CD4-positive, alpha-beta T cell treated with Interleukin-15 for 1 hour (primary cell): ENCODE results near the gene RNF224.
A peak's percentile ranks its signal among the peaks of the same experiment; 100 is the strongest.

Experiments
- DNase-seq: peaks from one replicate; pipeline ENCODE4 v3.0.0-alpha.2; 2020

Gene RNF224

DNA sequence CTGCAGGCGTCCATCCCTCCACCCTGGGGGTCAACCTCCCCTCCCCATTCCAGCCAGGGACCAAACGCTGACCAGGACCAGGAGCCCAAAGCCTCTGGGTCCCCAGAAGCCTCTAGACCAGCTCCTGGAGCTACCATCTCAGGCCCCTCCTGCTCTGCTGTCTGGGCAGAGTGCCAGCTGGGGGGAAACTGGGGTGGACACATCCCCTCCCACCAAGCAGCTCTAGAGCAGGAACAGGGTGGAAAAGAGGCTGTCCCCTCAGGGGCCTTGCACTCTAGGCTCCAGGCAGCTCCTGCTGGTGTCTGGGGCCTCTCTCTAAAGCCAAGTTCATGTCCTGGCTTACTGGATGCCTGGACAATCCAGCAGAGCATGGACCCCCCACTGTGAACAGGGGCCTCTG, 34.4 kb upstream of the RNF224 start:
- DNase-seq: no peak

DNA sequence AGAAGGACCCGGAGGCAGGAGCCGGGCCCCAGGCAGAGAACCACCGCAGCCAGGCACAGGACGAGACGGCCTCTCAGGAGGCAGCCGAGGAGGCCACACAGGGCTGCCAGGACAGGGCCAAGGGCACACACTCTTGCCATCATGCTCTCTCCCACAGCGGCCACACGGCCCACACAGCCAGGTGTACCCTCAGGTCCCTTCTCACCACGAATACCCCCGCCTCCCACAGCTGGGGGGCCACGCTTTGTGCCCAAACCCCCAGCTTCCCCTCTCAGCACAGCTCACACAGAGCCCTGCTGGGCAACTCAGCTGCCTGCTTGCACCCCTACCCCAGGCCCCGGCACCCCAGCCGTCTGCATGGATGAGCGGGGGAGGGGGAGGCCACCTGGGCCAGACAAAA, 33.5 kb upstream of the RNF224 start:
- no peak for DNase-seq

DNA sequence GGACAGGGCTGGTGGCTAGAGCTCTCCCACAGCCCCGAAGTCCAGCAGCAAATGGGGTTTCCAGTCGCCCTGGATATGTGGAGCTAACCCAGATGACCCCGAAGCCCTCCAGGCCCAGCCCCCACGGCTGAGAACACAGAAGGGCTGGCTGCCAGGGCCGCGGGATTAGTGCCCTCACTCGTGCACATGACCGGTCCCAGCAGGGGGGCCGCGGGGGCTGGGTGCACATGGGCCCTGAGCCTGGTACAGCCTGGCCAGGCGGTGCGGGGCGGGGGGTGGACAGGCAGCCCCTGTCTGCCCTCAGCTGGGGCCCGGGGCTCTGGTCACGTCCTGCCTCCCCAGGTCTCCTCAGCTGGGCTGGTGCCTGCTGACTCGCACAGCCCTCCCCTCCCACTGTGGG, 32.9 kb upstream of the RNF224 start:
- no peak for DNase-seq

DNA sequence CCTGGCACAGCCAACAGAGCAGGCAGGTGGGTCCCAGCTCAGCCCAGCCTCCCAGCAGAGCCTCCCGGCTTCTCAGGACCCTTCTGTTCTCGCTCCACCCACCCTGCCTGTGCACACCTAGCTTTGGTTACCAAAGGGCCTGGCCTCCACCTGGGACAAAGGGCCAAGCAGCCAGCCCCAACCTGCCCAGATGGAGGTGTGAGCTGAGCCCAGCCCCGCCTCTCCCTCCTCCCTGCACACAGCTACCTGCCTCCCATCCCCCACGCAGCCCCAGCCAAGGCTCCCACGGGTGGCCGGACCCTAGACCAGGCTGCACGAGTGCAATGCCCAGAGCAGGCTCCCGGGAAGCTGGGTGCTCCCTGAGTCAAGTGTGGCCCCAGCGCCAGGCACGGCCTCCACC, 32.4 kb upstream of the RNF224 start:
- DNase-seq: no peak

DNA sequence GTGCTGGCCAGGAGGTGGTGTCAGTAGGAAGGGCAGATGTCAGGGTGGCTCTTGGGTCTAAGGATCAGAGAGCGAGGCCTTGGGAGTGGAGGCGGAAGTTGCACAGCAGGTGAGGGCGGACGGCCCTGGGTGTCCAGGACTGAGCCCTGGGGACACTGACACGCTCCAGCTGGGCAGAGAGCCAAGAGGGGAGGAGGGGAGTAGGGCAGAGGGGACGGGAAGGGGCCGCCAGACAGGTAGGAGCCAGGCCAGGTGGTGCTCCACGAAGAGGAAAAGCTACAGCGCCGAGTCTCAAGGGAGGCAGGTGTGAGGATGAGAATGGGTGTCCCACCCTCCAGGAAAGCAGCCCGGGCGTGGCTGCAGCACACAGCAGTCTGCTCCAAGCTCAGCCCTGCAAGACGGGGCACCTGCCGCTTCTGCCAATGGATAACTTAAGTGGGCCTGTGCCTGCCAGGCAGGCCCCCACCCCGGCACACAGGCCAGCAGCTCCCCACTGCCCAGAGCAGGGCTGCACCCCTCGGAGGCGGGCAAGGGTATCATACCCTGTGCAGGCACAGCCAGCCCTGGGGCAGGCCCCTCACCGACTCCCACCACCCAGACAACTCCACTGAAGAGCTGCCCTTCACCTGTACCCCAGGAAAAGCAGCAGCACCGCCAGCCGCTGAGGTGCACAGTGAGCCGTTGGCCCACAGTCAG, 31.6 kb upstream of the RNF224 start:
- no peak for DNase-seq

DNA sequence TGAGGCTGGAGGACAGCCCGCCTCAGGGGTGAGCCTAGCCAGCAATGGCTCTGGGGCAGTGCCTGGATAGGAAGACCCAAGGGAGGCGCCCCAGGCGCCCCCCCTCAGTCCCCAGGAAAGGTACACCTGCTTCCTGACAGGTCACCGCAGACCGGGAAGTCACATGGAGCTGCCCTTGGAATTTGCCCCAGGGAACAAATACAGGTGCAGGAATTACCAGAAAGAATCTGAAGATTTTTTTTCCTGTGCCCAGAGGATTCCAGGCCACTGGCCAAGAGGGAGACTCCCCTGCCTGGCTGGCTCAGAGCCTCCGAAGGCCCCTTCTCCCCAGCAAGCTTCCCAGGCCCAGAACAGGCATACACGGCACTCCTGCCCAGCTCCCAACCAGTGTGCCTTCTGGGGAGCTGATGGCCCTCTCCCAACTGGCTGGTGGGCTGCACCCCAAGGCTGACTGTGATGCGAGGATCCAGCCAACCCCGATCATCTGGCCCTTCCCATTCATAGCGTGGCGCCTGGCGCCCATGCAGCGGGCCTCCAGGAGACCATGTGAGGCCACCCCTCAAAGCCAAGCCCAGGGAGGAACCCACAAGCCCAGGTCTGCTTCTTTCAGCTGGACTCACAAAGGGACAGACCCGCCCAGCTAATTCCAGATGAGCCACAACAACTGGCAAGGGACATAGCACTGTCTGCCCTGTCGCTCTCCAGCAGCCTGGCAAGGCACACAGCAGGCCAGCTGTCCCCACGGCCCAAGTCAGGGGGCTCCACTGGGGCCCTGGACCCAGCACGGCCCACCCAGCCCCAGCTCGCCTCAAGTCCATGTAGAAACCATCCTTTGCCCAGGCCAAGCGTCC, 29.0 kb upstream of the RNF224 start:
- DNase-seq: no peak

DNA sequence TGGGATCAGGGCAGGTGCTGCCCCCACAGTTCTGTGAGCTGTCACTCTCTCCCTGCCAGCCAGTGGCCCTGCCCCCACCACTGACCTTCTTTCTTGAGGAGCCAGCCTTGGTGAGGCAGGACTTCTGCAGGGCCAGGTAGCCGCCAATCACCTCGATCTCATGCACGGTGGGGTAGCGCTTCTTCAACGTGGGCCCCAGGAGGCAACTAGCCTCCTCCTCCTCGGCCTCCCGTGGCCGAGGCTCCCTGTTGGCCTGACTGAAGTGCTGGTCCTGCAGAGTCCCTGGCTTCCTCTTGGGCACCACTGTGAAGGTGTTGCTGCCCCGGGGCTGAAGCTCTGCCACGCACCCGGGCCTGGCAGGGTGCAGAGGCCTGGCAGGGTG, 28.4 kb upstream of the RNF224 start:
- DNase-seq: no peak

DNA sequence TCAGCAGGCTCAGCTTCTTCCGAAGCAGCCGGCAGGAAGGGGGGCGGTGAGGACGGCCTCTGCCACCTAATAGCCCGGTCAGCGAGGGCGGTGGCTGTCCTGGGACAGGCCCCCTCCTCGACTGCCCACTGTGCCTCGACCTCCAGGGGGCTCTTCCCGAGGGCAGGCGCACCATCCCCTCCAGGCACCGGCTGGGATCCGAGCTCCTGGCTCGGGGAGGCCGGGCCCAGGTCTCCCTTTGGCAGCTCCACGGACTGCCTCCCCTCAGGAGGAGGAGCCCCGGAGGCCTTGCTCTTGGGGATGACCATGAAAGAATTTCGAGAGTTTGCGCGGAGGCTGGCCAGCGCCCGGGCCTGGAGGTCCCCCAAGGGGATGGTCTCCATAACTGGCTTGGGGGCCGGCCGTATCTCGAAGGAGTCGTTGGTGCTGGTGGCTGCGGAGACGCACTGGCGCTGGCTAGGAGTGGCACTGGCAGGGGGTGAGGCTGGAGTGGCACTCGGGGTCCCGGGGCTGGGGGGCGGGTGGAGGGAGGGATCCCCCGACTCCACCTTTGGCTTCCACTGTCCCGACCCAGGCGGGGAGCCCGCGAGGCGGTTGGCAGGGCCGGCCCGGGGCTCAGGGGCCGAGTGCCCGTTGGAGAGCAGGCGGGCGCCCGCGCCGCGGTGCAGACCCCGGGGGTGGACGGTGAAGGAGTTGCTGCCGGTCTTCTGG, 27.7 kb upstream of the RNF224 start:
- DNase-seq: no peak

DNA sequence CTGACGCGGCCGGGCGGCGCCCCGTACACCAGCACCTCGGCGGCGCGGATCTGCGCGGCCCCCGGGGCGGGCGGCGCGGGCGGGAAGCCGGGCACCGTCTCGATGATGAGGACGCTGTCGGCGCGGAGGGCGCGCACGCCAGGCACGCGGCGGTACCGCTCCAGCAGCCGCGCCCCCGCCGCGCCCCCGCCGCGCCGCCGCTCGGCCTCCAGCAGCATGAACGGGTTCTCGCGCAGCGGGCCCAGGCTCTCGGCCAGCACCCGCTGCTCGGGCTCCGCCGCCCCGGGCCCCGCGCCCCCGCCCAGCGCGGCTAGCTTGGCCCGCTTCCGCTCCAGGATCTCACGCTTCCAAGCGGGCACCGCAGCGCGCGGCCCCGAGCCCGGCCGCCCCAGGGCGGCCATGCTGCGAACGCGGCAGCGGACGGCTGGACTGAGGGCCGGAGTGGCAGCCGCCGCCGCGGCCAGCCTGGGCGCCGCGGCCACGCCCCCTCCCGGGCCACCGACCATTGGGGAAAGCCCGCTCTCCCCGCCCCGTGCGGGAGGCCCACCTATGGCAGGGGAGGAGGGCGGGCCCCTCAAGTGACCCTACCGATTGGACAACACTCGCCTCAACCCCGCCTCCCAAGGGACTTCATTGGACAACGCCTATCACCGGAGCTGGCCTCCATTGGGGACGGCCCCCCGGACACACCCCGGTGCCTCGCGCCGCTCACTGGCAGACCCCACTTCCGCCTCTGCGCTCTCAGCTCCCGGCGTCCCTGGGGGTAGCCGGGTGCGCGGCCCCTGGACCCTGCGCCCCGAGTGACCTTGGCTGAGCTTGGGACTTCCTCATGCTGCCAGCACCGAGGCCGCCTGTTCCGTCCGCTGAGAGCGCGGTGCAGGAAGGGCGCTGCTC, 26.7 kb upstream of the RNF224 start, which contains the start of gene TPRN:
Gene TPRN (minus strand): TSS at position 431 of the 894 bp plus-strand sequence. CDS start 30 bp downstream, at position 401.
- DNase-seq: peak; percentile 99

DNA sequence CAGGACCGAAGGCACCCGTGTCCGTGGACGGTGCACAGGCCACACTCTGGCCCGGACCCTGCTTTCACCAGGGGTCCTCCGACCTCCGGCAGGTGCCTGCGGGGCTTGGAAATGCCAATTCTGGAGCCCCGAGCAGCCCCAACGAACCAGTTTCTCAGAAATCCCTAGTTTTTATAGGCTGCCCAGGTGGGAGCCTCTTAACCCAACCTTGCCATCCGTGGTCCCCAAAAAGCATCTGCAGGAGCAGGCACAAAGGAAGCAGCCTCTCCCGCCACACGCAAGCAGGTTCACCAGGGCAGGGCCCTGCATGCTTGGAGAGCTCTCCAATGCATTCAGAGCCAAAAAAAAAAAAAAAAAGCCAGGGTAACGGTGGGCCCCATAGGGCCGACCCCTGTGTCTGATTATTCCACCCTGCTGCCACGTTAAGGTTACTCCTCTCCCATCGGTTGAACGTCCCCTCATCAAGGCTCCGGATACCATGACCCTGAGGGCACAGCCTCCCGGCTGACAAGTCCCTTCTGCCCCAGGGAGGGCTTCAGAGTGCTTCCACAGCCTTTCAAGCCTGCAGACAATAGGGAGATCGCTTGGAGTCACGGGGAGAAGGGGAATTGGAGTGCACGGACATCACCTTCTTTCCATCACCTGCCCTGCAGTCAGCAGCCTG, 26.0 kb upstream of the RNF224 start:
- no peak for DNase-seq

DNA sequence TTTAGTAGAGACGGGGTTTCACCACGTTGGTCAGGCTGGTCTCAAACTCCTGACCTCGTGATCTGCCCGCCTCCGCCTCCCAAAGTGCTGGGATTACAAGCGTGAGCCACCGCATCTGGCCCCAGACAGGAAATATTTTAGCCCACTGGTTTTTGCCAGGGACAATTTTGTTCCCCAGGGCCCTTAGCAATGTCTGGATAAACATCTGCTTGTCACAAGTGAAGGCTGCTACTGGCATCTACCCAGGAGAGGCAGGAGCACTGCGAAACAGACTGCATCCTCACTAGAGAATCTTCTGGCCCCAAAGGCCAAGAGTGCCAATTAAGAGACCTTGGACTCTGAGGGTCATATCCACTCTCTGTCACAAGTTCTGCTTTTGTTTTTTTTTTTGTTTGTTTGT, 24.3 kb upstream of the RNF224 start:
- no peak for DNase-seq

DNA sequence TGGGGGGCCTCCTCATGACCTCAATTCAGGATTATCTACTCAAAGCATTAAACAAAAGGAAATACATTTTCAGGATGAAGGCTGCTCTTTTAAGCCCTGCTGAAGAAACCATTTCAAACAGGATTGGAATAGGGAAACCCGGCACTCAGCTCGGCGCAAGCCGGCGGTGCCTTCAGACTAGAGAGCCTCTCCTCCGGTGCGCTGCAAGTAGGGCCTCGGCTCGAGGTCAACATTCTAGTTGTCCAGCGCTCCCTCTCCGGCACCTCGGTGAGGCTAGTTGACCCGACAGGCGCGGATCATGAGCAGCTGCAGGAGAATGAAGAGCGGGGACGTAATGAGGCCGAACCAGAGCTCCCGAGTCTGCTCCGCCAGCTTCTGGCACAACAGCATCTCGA, 22.6 kb upstream of the RNF224 start:
- DNase-seq: no peak

DNA sequence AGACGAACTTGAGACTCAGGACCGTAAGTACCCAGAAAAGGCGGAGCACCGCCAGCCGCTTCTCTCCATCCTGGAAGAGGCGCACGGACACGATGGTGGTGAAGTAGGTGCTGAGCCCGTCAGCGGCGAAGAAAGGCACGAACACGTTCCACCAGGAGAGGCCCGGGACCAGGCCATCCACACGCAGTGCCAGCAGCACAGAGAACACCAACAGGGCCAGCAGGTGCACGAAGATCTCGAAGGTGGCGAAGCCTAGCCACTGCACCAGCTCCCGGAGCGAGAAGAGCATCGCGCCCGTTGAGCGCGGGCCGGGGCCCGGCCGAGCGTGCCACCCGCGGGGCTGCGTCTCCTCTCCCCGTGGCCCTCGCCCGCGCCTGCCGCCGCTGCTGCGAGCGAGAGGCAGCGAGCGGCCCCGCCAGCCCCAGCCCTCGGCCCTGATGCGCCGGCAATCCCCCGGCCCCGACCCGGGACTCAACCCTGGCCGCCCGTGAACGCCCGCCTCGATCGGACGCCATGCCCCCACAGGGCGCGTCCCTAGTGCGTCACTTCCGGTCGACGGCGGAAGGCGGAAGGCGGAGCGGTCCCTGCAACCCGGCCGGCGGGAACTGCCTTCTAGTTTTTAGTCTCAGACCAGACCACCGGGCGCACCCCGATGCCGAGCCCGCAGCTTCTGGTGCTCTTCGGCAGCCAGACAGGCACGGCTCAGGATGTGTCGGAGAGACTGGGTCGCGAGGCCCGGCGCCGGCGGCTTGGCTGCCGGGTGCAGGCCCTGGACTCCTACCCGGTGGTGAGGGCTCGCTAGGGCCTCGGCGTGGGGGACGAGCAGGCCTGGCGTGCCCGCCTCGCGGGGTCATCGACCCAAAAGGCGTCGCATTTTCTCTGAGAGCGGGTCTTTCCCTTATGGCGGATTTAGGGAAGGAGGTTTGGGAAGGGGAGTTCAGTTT, 21.9 kb upstream of the RNF224 start, which contains the start of the genes NDOR1 and TMEM203:
Gene NDOR1 (plus strand): TSS at position 575 of the 944 bp plus-strand sequence. CDS start 78 bp downstream, at position 653.
Gene TMEM203 (minus strand): TSS at position 523 of the 944 bp plus-strand sequence. CDS start 234 bp downstream, at position 289.
- peak; percentile 89 for DNase-seq

DNA sequence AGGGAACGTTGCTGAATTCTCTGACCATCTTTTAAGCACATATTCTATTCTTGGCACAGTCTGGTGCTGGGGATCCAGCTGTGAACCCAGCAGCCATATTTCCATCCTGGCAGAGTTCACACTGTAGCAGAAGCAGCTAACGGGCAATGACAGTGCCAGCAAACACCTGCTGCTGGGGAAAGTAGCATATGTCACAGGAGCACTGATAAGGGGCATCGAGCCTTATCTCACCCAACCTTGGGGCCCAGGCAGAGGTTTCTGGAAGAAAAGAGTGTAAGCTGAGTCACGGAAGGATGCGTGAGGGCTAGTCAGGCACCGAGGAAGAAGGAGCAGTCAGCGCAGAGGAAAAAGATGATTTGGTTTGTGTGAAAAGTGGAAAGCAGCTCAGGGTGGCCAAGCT, 20.7 kb upstream of the RNF224 start:
- no peak for DNase-seq

DNA sequence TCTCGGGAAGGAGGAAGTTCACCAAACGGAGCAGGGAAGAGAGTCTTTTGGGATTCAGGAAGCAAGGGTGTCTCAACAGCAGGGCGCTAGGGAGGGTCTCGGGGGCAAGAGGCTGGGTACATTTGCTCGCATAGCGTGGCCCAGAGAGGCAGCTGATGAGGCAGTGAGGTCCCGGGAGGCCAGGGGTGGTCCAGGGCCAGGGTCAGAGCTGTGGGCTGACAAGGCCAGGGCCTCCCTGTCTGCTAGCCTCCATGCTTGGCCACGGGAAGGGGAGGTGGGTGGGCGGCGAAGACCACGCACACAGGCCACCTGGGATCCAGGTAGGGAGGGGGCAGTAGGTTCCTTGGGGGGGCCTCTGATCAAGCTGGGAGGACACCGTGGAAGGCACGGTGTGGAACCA, 15.8 kb upstream of the RNF224 start:
- no peak for DNase-seq

DNA sequence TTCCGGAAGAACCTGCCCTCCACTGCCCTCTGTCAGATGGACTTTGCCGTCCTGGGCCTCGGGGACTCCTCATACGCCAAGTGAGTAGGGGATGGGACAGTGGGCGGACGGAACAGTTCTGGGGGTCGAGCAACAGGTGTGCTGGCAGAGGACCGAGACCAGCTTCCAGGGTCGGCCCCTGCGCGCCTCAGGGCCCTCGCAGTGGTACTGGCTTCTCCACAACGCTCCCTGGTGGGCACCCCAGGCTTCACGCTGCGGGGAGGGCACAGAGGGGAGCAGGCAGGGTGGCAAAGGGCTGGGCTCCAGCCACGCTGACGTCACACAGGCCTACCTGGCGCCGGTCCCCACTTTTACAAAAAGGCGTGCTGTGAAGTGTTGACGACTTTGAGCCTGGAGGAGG, 14.8 kb upstream of the RNF224 start:
- no peak for DNase-seq

DNA sequence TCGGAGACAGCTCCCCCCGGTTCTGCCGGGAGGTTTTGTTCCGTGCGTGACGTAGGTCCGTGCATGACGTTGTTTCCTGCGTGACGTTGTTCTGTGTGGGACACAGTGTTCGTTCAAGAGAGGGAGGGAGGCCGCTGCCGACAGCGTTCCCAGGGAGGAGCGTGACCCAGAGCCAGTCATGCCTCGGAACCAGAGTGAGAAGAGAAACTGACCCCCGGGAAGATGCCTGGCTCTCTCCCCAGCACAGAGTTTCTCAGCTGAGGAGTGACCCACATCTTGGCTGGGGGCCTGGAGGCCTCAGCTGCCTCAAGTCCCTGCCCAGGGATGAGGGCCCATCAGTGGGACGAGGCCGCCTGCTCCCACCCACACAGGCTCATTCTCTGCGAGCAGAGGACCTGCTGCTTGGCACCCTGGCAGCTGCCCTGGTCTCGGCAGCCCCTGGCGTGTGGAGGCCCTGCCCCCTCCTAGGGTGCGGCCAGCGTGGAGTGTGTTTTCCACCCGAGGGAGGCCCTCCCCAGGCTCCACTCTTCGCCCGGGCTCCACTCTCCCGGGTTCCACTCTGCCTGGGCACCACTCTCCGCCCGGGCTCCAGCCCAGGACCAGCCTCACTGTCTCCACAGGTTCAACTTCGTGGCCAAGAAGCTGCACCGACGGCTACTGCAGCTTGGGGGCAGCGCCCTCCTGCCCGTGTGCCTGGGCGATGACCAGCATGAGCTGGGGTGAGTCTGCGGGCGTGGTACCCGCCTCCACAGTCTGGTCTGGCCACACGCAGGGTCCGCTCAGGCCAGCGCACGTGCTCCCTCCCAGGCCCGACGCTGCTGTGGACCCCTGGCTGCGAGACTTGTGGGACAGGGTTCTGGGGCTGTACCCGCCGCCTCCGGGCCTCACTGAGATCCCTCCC, 13.9 kb upstream of the RNF224 start:
- DNase-seq: no peak

DNA sequence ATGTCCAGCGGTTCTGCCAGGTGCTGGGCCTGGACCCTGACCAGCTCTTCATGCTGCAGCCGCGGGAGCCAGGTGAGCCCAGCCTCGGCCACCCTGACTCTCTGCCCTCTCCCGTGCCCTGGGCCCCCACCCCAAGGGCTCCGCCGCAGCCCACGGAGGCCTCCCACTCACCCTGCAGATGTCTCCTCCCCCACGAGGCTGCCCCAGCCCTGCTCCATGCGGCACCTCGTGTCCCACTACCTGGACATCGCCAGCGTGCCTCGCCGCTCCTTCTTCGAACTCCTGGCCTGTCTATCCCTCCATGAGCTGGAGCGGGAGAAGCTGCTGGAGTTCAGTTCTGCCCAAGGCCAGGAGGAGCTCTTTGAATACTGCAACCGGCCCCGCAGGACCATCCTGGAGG, 12.7 kb upstream of the RNF224 start:
- no peak for DNase-seq

DNA sequence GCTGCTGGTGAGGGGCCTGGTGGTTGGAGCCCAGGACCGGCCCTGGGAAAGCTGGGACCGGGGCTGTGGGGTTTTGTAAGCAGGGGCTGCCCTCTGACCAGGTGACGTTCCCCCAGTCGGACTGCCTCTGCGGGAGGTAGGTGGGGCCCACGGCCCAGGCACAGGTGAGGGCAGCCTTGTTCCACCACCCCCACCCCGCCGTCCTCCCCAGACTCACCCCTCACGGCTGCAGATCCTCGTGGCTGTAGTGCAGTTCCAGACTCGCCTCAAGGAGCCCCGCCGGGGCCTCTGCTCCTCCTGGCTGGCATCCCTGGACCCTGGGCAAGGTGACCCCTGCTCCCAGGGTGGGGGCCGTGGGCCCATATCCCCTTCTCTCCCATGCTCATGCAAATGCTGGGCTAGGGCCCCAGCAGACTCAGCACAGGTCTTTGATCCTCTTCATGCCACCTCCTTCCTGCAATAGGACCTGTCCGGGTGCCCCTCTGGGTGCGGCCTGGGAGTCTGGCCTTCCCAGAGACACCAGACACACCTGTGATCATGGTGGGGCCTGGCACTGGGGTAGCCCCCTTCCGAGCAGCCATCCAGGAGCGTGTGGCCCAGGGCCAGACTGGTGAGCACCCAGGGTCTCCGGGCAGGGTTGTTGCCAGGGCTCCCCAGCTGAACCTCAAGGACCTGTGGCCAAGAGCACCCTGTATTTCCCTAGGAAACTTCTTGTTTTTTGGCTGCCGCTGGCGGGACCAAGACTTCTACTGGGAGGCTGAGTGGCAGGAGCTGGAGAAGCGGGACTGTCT, 11.9 kb upstream of the RNF224 start:
- DNase-seq: no peak
